ENCODE data around the gene SEMA3G.

- no peak for TF ChIP-seq CTCF (IDR thresholded peaks at IDR 0.05; ENCODE audit: low read depth, low read length, poor library complexity, severe bottlenecking)
- no peak for TF ChIP-seq EZH2phosphoT487 (IDR thresholded peaks at IDR 0.05; ENCODE audit: borderline replicate concordance, low read length)
Observed at GRCh38 chr3:52469001-52469400, 24.1 kb upstream of the SEMA3G start.
